Measurements from ENCODE around the gene FRMPD3.
"Not testable (repeated sequence)": the region's sequence is repeated elsewhere in the genome, so short reads cannot be mapped to it uniquely, and the experiment has no call there.

Gene FRMPD3

GRCh38 chrX:107448998-107449835, at the start of gene FRMPD3:
Gene FRMPD3 (plus strand): TSS chrX:107449652. CDS start chrX:107526589, 76,937 bp downstream.
- peak in 1 of 2 experiments; percentile 47 for DNase-seq

DNA sequence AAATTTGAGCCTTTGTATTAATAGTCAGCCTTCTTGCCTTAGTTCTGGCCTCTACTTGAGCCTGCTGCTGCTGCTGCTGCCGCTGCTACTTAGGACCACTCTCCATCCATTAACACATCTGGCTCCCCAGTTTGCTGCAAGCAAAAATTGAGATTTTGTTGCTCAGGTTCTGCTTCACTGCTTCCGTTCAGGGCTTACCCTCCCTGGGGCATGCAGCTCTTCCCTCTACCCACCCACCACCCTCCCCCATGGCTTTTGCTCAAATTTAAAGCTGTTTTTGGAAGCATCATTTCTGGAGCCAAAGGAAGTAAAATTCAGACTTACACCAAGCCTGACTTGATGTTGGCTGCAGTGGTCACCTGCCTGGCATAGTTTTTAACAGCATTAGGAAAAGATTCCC, 28.9 kb upstream of the FRMPD3 start:
- DNase-seq, result no peak

DNA sequence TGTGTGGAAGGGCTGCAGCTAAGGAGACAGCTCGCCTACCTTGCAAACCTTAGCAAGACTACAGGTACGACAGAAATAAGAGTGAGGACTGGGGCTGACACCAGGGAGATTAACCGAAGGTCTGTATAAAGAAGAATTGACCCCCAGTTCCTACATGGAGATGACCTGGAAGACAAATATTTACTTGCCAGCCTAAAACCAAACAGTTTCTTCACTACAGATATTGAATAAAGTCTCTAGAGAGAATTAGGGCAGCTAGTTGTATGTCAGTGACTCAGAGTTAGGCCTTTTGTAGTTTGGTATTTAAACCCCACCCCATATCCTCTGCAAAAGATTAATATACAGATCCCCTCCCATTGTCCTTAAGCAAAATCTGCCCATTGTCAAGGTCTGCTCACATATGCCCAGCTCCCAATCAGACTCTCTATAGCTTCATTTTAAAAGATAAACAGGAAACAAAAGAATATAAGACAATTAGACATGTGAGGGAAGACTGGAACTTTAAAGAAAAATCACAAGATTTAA, 28.1 kb upstream of the FRMPD3 start:
- no peak for DNase-seq

- DNase-seq, result peak in 1 of 2 experiments; percentile 56
Observed at GRCh38 chrX:107429090-107429489, 20.4 kb upstream of the FRMPD3 start.

DNA sequence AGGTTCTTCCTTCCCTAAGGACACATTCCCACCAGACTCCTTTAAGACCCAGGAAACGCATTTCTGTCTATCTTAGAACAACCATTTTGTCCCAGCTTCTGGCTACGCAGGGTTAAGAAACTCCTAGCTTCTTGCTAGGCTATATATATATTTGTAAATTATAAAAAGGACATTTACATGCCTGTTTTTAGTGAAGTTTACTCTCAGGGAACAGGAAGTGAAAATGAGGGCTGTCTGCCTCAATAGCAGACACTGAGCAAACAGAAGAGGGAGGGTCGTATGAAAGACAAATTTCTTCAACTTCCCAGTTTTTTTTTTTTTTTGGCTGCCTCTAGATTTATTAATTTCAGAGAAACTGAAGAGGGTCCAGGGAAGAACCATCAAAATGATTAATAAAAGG, 9.3 kb upstream of the FRMPD3 start:
- DNase-seq, result no peak

- no peak for DNase-seq
Observed at GRCh38 chrX:107440692-107441091, 8.8 kb upstream of the FRMPD3 start.

DNA sequence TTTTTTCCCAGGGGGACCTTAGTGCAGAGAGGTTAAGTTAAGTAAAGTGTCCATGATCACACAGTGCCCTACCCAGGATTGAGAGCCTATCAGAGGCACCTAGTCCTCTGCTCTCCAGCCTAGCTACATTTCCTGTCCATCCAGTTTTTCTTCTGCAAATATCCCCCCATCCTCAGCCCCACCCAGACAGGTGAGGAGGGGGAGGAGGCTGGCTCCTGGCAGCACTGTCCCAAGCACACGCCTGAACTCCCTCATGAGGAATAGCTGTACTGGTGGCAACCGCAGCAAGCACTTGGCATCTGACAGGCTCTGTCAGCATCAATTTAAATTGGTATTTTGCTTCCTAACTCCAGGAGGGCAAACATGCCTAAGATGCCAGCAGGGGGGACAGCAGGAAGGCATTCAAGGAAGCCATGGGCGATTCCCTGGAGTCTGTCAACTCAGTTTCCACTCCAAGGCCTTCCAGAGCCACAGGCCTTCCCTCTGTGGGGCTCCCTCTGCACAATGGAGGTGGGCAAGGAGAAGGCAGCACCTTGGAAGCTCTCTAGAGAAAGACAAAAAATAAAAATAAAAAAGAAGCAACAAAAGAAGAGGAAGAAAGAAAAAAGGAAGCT, 6.4 kb upstream of the FRMPD3 start:
- DNase-seq, result peak; percentile 65 to 69

DNA sequence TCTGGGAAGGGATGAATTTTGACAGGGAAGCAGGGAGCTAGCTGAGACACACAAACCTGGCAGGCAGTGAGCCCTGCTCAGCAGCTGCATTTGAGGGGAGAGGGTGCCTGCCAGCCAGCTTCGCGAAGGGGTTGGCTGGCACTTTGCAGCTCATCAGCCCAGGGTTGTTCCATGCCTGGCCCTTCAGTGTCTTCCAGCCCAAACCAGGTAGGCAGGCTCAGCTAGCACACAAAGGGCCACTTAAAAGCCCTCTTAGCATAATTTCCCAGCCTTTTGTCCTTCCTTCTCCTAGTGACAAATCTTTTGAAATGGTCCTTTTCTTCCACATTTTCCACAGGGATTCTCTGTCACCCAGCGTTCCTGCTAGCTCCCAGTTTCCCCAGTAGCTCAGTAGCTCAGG, 4.3 kb upstream of the FRMPD3 start:
- no peak for DNase-seq

DNA sequence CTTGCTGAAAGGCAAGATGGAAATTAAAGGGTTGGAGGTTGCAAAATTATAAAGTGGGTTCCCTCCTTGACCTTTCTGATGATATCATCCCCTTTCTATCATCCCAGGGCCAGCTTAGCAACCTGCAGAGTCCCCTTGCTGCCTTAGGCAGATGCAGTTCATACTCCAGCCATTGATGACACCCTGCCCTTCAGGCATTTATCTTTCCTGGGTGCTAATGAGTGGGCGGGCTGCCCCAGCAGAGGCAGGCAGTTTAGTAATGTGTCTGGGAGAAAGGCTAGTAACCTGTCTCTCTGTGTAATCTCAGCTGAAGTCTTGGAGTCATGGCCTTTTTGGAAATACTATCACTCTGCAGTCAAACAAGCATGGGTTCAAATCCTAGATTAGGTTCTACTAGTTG, 3.8 kb upstream of the FRMPD3 start:
- DNase-seq, result no peak

DNA sequence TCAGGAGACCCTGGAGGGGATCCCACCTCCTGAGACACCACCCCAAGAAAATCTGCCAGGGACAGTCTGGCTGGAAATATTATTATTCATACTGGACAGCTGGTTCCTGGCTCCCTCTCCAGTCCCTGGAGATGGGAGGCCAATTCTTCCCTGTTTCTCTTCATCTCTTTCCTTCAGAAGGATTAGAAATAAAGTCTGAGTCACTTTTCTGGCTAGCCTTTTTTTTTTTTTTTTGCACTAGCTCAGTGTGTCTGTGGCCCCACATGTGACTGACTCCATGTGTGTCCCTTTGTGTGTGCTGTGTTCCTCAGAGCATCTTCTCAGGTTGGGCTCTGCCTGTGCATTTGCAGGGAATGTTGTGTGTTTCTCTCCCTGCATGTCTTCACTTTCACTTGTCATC, 1.8 kb upstream of the FRMPD3 start:
- no peak for DNase-seq

DNA sequence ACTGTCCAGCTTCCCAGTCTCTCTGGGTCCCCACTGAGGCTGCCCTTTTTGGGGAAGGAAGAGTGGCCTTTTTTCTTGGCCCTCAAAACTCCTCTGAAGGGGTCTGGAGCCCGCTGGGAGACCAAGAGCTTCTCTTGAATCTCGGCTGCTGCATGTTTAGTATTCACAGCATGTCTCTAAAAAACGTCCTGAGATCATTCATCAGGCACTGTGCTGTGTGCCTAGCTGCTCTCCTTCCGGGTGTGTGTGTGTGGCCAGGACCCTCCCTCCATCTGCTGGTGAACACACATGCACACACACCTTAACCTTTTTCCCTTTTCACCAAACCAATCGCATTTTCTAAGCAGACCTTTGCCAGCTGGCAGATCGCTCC, 841 bp upstream of the FRMPD3 start:
- no peak for DNase-seq

DNA sequence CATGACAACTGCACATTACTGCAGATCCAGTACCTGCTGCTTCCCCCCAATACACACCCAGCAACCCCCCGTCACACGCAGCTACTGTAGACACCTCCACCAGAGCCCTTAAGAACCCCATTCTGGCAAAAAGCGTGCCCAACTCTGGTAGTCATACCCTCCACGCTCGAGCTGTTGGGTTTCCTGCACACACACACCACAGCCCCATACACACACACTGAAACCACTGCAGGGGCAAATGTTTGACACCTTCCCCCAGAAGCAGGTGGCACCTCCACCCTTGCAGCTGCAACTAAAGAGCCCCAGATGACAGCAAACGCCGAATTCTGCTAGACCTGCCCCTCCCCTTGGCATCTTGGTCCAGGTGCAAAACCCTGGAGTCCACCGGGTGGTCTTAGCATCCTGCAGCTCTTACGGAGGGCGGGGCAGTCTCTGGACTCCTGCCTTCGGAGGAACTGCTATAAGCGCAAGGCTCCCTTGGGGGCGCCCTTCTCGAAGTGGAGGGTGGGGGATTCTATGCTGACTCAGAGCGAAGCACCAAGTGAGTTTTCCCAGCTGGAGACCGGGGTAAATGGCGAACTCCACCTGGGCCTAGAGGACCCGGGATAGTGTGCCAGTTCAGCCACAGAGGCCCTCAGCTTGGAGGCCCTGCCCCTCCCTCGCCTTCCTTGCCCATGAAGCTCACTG, 1.5 kb downstream of the FRMPD3 start:
- DNase-seq, result peak; percentile 16 to 67

- peak in 1 of 2 experiments; percentile 26 for DNase-seq
Observed at GRCh38 chrX:107451731-107452130, 2.3 kb downstream of the FRMPD3 start.

DNA sequence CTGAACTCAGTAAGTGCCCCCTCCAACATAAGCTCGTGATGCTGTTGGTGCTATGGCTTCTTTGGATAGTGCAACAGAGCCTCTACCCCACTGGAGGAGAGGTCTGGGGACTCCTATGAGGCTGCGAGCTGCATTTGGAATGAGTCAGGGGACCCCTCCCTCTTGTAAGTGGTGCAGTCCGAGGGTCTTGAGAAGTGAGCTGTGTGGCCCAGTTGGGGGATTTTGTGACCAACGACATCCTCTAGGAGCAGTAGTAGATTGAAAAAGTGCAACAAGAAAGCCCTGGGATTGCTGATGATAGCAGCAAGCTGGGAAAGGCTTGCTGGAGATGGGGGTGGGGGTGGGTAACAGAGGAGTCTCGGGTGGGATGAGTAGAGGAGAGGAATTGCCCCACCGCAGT, 3.1 kb downstream of the FRMPD3 start:
- DNase-seq, result no peak

- DNase-seq, result no peak
Observed at GRCh38 chrX:107454302-107454701, 4.8 kb downstream of the FRMPD3 start.

GRCh38 chrX:107457289-107457688, 7.8 kb downstream of the FRMPD3 start:
- no peak for DNase-seq

DNA sequence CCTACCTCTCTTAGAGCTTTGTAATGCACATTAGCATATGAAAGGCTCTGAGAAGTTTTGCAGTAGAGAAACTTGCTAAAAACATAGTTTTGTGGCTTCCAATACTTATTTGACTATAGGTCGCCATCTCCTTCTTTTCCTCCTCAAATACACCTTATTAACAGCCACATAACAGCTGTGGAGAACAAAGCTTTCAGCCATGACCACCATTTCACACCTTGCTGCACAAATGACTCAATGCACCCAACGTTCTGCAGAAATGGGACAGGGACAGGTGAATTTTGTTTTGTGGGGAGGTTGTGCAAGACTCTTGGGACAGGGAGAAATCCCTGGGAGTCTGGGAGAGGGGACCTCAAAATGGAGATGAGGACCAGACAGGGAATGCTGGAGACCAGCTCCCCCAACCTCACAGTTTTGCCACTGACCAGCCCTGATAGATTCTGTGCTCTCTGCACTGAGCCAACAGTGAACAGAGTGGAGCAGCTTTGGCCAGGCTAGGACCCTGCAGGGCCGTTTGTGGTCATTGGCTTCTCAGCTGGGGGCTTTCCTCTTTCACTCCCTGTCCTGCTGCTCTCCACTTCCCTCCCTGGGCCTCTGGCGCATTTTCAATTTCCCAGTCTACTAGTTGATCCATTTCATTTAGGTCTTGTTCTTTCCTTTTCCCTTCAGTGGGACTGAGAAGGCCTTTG, 16.6 kb downstream of the FRMPD3 start:
- no peak for DNase-seq

GRCh38 chrX:107467271-107467670, 17.8 kb downstream of the FRMPD3 start:
- no peak for DNase-seq

DNA sequence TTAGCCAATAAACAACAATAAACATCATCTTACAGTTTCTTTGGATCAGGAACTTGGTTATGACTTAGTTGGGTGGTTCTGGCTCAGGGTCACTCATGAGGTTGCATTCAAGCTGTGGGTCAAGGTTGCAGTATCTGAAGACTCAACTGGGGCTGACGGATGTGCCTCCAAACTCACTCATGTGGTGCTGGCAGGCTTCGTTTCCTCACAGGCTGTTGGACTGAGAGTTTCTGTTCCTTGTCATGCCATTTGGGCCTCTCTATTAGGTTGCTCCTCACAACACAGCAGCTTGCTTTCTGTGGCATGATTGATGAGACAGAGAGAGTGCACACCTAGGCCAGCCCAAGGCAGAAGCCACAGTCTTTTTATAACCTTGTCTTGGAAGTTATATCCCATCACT, 20.7 kb downstream of the FRMPD3 start:
- DNase-seq, result no peak

- no peak for DNase-seq
Observed at GRCh38 chrX:107470971-107471370, 21.5 kb downstream of the FRMPD3 start.

GRCh38 chrX:107471420-107471819, 22.0 kb downstream of the FRMPD3 start:
- not testable (repeated sequence) for DNase-seq

GRCh38 chrX:107477406-107477805, 28.0 kb downstream of the FRMPD3 start:
- no peak for DNase-seq

GRCh38 chrX:107480272-107480671, 30.8 kb downstream of the FRMPD3 start:
- no peak for DNase-seq

Data from NCI-H526 (cell line).